LNCAP (cell line): ENCODE measurements around the gene GPR119.

Source experiments
- CTCF ChIP-seq: fragments of 450-650 bp; IDR thresholded peaks from 2 replicates; pipeline ENCODE4 v1.5.1; 2017; ENCODE audit warnings: mild to moderate bottlenecking

Gene GPR119

GRCh38 chrX:130385520-130385919, at the start of gene GPR119:
TSS of gene GPR119 (minus strand) at chrX:130385674. CDS start at chrX:130385447, 227 bp downstream.
- TF ChIP-seq CTCF: no peak

GRCh38 chrX:130426531-130426930, 41.1 kb upstream of the GPR119 start:
- TF ChIP-seq CTCF: no peak

GRCh38 chrX:130419263-130419662, 33.8 kb upstream of the GPR119 start:
- no peak for TF ChIP-seq CTCF

GRCh38 chrX:130418740-130419139, 33.3 kb upstream of the GPR119 start:
- no peak for TF ChIP-seq CTCF

- TF ChIP-seq CTCF: no peak
Measured at GRCh38 chrX:130418066-130418465, 32.6 kb upstream of the GPR119 start.

GRCh38 chrX:130416785-130417184, 31.3 kb upstream of the GPR119 start:
- TF ChIP-seq CTCF: no peak

GRCh38 chrX:130415201-130415600, 29.7 kb upstream of the GPR119 start:
- no peak for TF ChIP-seq CTCF

GRCh38 chrX:130414800-130415199, 29.3 kb upstream of the GPR119 start:
- no peak for TF ChIP-seq CTCF
